ENCODE data around the gene C3orf62. TPM values are rescaled to one million over a fixed set of nuclear protein-coding genes. Genes with fewer than 3 reads are reported as not detected.

Gene C3orf62
- total RNA-seq, 1 experiment from 2014 or later: 6.9 TPM

- Histone ChIP-seq H3K4me2 (no peak overlapping the region), H3F3A (ENCODE audit: insufficient read depth, low read depth) (no peaks in the 10 kb centered on the region), H3K9me3 (ENCODE audit: insufficient read depth, low read depth) (no peaks in the 10 kb centered on the region), H3K4me3 (no peak overlapping the region), H3K79me2 (ENCODE audit: low read depth) (no peaks in the 10 kb centered on the region), H3K27ac (no peak overlapping the region), H3K4me1 (replicated peaks; ENCODE audit: insufficient read depth) (no peaks in the 10 kb centered on the region), H4K20me1 (ENCODE audit: insufficient read depth) (0 out of 2 replicates have a peak, but pooled peaks cover 2% of the 10 kb centered on the region), H3K9me2 (ENCODE audit: insufficient read depth) (no peaks in the 10 kb centered on the region), H3K27me3 (ENCODE audit: insufficient read depth, low read depth) (no peaks in the 10 kb centered on the region), H2AFZ (no peak overlapping the region), H3K36me3 (ENCODE audit: low read depth) (no peaks in the 10 kb centered on the region)
- ChIA-PET CTCF (interaction anchor here (0.6 kb wide), 1 partner anchor 12 kb away, joined by 3 read pairs; no protein-coding TSS in a partner anchor), POLR2A (ENCODE audit: unreplicated experiment) (interaction anchor here (0.5 to 0.6 kb wide), 2 partner anchors 286 to 336 kb away, joined by 3 read pairs; no protein-coding TSS in a partner anchor)
- no TSS peak for BruUV-seq (replicated peaks)
- intact Hi-C loops (cut with micrococcal nuclease; ENCODE audit: unreplicated experiment): no loop called here
- no peak for TF ChIP-seq EZH2 (IDR thresholded peaks at IDR 0.05; ENCODE audit: low read depth)
- no peak for TF ChIP-seq CTCF (conservative IDR thresholded peaks at IDR 0.05)
- DNase-seq: no peak
These were observed 37.1 kb upstream of the C3orf62 start for GRCh38 chr3:49313896-49314688.

- no peaks in the 10 kb centered on the region for H3K36me3 ChIP-seq (ENCODE audit: low read depth)
- no peaks in the 10 kb centered on the region for H3K9me3 ChIP-seq (ENCODE audit: insufficient read depth, low read depth)
- H3K4me2 ChIP-seq: no peak overlapping the region
- no peaks in the 10 kb centered on the region for H3K79me2 ChIP-seq (ENCODE audit: low read depth)
- CTCF ChIA-PET: no interaction called here
- no TSS peak for BruUV-seq (replicated peaks)
- no peak for TF ChIP-seq CTCF (conservative IDR thresholded peaks at IDR 0.05)
- TF ChIP-seq EZH2 (IDR thresholded peaks at IDR 0.05; ENCODE audit: low read depth): no peak
- DNase-seq: no peak
- intact Hi-C loops (cut with micrococcal nuclease; ENCODE audit: unreplicated experiment): no loop called here
- POLR2A ChIA-PET (ENCODE audit: unreplicated experiment): no interaction called here
- H3K4me3 ChIP-seq: no peak overlapping the region
- no peaks in the 10 kb centered on the region for H3K27me3 ChIP-seq (ENCODE audit: insufficient read depth, low read depth)
- H3K4me1 ChIP-seq (replicated peaks; ENCODE audit: insufficient read depth): no peaks in the 10 kb centered on the region
- no peaks in the 10 kb centered on the region for H3F3A ChIP-seq (ENCODE audit: insufficient read depth, low read depth)
- no peaks in the 10 kb centered on the region for H3K9me2 ChIP-seq (ENCODE audit: insufficient read depth)
- no peak overlapping the region for H3K27ac ChIP-seq
- H4K20me1 ChIP-seq (ENCODE audit: insufficient read depth): 0 out of 2 replicates have a peak, but pooled peaks cover 2% of the 10 kb centered on the region
- H2AFZ ChIP-seq: no peak overlapping the region
These were observed 34.3 kb upstream of the C3orf62 start for GRCh38 chr3:49311283-49311682.

GRCh38 chr3:49310677-49311076, 33.6 kb upstream of the C3orf62 start:
- BruUV-seq (replicated peaks): no TSS peak
- H3K27me3 ChIP-seq (ENCODE audit: insufficient read depth, low read depth): no peaks in the 10 kb centered on the region
- no peaks in the 10 kb centered on the region for H3K4me1 ChIP-seq (replicated peaks; ENCODE audit: insufficient read depth)
- H3K4me3 ChIP-seq: no peak overlapping the region
- ChIA-PET POLR2A (ENCODE audit: unreplicated experiment) (no interaction called here), CTCF (no interaction called here)
- 0 out of 2 replicates have a peak, but pooled peaks cover 2% of the 10 kb centered on the region for H4K20me1 ChIP-seq (ENCODE audit: insufficient read depth)
- H3K27ac ChIP-seq: no peak overlapping the region
- H3K9me2 ChIP-seq (ENCODE audit: insufficient read depth): no peaks in the 10 kb centered on the region
- intact Hi-C loops (cut with micrococcal nuclease; ENCODE audit: unreplicated experiment): no loop called here
- no peaks in the 10 kb centered on the region for H3K36me3 ChIP-seq (ENCODE audit: low read depth)
- DNase-seq: no peak
- no peak overlapping the region for H3K4me2 ChIP-seq
- H3K79me2 ChIP-seq (ENCODE audit: low read depth): no peaks in the 10 kb centered on the region
- no peaks in the 10 kb centered on the region for H3K9me3 ChIP-seq (ENCODE audit: insufficient read depth, low read depth)
- H3F3A ChIP-seq (ENCODE audit: insufficient read depth, low read depth): no peaks in the 10 kb centered on the region
- no peak for TF ChIP-seq CTCF (conservative IDR thresholded peaks at IDR 0.05)
- TF ChIP-seq EZH2 (IDR thresholded peaks at IDR 0.05; ENCODE audit: low read depth): no peak
- H2AFZ ChIP-seq: no peak overlapping the region

Measured in PC-9 (cell line).